GM18505 (cell line): ENCODE data around the gene KHK.

Experiments
- ATAC-seq: cut with Tn5 transposase; IDR thresholded peaks from one replicate; pipeline ENCODE4 v1.9.1; 2021; ENCODE audit not compliant: unreplicated experiment
- POLR2A ChIP-seq: IDR thresholded peaks from 4 replicates; pipeline ENCODE4 v1.6.1; 2011; ENCODE audit warnings: borderline replicate concordance; ENCODE audit not compliant: insufficient read depth, insufficient read length; ENCODE audit errors: extremely low read depth

Gene KHK

GRCh38 chr2:27050996-27051901 lies 35.3 kb upstream of the KHK start, which contains the start of gene AGBL5:
TSS of gene AGBL5 (plus strand) at chr2:27051668. CDS start at chr2:27052959, 1,291 bp downstream.
- peak; percentile 84 for TF ChIP-seq POLR2A
- ATAC-seq, result peak; percentile 63

DNA sequence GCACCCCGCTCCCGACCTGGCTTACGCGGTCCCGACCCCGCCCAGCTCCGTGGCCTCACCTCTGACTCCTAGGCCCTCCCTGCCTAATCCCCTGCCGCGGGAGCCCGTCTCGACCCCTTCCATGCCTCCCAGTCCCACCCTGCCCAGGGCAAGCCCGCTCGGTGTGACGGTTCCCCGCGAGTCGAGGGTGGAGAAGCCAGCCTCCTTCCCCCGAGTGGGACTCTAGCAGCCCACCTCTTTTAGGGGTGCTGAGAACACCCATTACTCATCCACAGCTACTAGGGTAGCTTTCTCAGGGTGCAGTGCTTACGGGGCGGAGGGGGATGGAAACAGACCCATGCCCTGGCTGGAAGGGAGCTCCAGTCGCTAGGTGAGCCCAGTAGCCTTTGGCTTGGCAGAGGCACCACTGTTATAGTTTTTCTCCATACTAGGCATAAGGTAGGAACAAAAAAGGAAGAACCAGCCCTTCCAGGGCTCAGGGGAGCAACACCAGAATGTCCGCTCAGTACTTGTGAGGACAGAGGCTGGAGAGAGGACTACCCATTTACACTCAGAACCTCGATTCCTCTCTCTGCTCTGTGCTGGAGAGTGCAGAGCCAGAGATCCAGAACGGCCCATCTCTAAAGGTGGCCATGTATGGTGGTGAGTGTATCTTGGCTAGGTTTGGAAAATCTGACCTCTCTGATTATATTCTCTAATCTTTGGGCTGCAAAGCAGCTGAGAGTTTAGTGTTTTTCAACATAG lies 34.5 kb upstream of the KHK start:
- ATAC-seq, result no peak
- no peak for TF ChIP-seq POLR2A

- TF ChIP-seq POLR2A, result no peak
- no peak for ATAC-seq
These were observed 33.3 kb upstream of the KHK start for GRCh38 chr2:27053321-27053720.

DNA sequence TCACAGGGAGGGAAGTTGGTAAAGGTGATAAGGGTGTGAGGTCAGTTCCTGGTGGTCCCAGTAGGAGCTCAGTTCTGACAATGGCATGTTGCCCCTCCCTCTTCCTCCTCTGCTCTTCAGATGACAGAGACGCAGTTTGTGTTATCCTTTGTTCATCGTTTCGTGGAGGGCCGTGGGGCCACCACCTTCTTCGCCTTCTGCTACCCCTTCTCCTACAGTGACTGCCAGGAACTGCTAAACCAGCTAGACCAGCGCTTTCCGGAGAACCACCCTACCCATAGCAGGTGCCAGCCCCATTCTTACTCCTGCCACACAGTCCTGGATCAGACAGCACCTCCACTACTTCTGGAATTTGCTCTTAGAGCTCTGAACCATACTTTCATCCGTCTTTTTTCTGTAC lies 32.8 kb upstream of the KHK start:
- TF ChIP-seq POLR2A, result no peak
- ATAC-seq, result no peak

DNA sequence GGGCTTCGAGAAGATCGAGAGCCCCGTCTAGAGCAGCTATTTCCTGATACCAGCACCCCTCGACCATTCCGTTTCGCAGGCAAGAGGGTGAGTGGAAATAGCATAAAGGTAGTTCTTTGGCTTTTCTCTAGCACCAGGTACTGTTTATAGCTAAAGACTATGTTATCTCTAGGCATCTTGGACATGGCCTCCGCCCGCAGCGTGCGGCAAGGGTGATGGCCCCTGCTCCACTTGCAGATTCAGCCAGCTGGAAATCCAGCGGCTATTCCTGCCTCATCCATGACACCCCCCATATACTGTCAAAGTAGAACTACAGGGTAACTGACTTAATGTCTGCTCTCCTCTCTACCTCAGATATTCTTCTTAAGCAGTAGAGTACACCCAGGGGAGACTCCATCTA lies 31.9 kb upstream of the KHK start:
- no peak for ATAC-seq
- no peak for TF ChIP-seq POLR2A

GRCh38 chr2:27057184-27057583 lies 29.4 kb upstream of the KHK start:
- no peak for ATAC-seq
- no peak for TF ChIP-seq POLR2A

GRCh38 chr2:27058210-27058609 lies 28.4 kb upstream of the KHK start:
- no peak for ATAC-seq
- no peak for TF ChIP-seq POLR2A

DNA sequence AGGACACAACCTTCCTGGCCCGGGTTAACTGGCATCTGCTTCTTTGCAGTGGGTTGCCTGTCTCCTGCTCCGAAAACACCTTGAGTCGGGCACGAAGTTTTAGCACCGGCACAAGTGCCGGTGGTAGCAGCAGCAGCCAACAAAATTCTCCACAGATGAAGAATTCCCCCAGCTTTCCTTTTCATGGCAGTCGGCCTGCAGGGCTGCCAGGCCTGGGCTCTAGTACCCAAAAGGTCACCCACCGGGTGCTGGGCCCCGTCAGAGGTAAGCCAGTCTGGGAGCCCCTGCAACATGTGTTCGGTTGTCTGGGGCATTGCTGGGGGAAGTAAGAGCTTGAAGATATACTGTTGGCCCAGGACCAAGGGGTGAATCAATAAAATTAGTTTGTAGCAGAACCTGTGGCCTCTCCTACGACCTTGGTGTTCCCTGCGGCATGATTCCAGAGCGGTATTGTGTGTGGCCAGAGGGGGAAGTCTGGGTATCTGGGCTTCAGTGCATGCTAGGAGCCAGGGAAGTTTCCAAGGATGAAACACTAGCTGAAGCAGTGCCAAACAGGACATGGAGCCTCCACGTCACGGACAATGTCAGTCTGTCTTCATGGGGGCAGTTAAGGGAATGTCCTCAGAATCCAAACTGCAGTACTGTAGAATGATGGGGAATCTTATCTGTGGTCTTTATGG lies 27.3 kb upstream of the KHK start:
- TF ChIP-seq POLR2A, result no peak

DNA sequence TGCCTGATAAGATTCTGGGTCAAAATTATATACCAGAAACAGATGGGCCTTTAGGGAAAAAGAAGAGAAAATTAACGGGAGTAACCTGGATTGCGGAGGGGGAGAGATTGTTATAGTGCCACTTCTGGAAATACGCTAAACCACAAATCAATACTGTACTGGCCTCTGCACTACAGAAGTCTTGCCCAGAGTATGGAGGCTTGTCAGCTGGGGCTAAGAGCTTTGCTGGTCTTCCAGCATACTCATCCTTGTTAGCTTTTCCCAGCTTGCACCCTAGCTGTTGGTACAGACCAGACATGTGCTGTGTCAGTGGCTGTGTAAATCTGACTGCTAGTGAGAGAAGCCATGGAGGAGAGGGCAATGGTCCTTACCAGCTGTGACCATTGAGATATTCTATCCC lies 26.2 kb upstream of the KHK start:
- no peak for TF ChIP-seq POLR2A
- ATAC-seq, result no peak

More for the DNA sequence above, 27.3 kb upstream of the KHK start:
- ATAC-seq, result no peak

GRCh38 chr2:27065128-27065527 lies 21.4 kb upstream of the KHK start:
- TF ChIP-seq POLR2A, result no peak
- ATAC-seq, result no peak

GRCh38 chr2:27067385-27067784 lies 19.2 kb upstream of the KHK start:
- ATAC-seq, result no peak

GRCh38 chr2:27069436-27069835 lies 17.1 kb upstream of the KHK start:
- ATAC-seq, result no peak
- TF ChIP-seq POLR2A, result no peak

More at GRCh38 chr2:27067385-27067784, 19.2 kb upstream of the KHK start:
- TF ChIP-seq POLR2A, result no peak

- no peak for ATAC-seq
- TF ChIP-seq POLR2A, result no peak
These were observed 16.5 kb upstream of the KHK start for GRCh38 chr2:27069961-27070618.
